GM13977 (cell line): Measurements from ENCODE around the gene TAS1R3.

Experiments
- DNase-seq: peaks from one replicate; pipeline ENCODE4 v3.0.0; 2012; ENCODE audit warnings: low spot score
- in situ Hi-C: fragments of 300-500 bp; cut with MboI; formaldehyde crosslinking; loops from one replicate; pipeline ENCODE4 v1.12.0; 2022; ENCODE audit warnings: low sequenced_read_pairs, low pct_unique_long_range_greater_than_20kb, mixed read lengths, inconsistent platforms; ENCODE audit not compliant: unreplicated experiment
- TF ChIP-seq, protein P1 (sequence below): IDR thresholded peaks from 2 replicates; pipeline ENCODE4 v1.5.1; 2012; ENCODE audit warnings: mild to moderate bottlenecking, control low read depth; ENCODE audit not compliant: insufficient read depth; ENCODE audit errors: extremely low read depth, missing control alignments

The TAS1R3 gene

DNA sequence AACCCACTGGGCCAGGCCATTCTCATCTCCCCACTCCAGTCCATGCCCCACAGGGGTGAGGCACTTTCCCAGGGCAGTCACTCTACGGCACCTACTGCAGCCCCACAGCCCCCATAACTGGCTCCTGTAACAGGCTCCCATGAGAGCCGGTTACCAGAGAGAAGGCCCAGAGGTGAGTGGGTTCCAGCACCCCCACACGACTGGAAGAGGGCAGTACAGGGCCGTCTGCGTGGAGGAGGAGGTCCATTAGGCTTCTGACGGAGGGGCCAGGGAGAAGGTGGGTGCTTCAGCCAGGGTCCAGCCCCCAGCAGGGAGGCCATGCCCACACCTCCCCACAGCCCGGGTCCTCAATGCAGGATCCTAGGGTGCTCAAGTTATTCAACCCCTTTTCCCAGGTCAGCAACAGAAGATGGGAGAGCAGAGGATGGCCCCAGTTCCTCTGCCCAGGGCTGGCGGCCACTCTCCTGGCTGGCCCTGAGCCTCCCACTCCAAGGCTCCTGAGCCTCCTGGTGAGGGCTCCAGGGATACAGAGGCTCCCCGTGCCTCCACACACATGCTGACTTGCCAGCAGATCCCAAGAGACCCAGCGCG is 24.9 kb upstream of the TAS1R3 start:
- no peak for DNase-seq
- in situ Hi-C loops: no loop called here

DNA sequence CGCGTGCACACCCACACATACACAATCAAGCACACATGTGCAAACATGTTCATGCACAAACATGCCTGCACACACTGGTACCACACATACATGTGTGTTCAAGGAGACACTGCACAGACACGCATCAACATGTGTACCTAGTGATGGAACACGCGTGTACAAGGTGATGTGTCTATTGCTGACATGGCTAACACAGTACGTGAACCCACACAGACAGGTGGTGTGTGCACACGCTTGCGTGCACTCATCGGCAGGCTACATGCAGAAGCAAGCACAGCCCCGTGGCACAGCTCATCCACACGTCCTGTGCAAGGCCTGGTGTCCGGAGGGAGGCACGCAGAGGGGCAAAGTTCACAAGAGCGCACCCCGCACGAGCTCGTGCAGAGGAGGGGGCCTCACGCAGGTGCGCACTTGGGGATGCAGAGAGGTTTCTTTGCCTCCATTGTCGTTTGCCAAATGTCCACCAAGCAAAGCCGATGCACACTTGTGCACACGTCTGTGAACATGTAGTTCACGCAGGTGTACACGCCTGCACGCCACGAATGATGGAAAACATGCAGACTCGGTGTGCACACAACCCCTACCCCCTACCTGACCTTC is 24.3 kb upstream of the TAS1R3 start:
- TF ChIP-seq, protein P1, sequence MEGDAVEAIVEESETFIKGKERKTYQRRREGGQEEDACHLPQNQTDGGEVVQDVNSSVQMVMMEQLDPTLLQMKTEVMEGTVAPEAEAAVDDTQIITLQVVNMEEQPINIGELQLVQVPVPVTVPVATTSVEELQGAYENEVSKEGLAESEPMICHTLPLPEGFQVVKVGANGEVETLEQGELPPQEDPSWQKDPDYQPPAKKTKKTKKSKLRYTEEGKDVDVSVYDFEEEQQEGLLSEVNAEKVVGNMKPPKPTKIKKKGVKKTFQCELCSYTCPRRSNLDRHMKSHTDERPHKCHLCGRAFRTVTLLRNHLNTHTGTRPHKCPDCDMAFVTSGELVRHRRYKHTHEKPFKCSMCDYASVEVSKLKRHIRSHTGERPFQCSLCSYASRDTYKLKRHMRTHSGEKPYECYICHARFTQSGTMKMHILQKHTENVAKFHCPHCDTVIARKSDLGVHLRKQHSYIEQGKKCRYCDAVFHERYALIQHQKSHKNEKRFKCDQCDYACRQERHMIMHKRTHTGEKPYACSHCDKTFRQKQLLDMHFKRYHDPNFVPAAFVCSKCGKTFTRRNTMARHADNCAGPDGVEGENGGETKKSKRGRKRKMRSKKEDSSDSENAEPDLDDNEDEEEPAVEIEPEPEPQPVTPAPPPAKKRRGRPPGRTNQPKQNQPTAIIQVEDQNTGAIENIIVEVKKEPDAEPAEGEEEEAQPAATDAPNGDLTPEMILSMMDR: no peak
- no peak for DNase-seq
- in situ Hi-C loops: no loop called here

More for the DNA sequence above, 24.9 kb upstream of the TAS1R3 start:
- TF ChIP-seq, protein P1: peak; percentile 48

DNA sequence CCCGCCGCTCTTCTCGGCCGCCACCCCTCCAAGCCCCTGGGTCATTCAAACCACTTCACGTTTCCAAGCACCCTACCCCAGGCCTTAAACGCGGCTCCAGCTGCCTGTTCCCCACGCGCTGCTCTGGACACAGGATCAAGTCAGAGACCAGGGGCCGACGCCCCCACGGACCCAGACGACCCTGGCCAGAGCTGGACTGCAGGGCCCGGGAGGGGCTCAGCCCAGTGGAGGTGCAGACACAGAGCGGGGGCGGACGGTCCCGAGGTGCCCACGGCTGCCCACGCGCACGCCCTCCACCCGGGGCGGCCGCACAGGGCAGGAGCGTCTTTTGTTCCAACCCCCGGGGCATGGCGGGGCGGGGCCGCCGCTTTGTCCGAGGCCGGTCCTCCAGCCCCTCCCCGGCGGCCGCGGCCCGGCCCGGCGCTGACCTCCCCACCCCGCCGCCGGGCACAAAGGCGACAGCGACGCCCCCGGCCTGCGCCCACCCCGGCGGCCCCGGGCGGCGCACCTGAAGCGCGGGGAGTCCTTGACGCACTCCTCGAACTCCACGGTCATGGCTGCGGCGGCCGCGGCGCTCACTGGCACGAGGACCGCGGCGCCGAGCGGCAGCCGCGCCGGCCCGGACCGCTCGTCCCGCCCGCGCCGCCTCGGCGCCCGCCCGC is 23.7 kb upstream of the TAS1R3 start:
- TF ChIP-seq, protein P1: no peak
- no peak for DNase-seq
- in situ Hi-C loops: no loop called here

DNA sequence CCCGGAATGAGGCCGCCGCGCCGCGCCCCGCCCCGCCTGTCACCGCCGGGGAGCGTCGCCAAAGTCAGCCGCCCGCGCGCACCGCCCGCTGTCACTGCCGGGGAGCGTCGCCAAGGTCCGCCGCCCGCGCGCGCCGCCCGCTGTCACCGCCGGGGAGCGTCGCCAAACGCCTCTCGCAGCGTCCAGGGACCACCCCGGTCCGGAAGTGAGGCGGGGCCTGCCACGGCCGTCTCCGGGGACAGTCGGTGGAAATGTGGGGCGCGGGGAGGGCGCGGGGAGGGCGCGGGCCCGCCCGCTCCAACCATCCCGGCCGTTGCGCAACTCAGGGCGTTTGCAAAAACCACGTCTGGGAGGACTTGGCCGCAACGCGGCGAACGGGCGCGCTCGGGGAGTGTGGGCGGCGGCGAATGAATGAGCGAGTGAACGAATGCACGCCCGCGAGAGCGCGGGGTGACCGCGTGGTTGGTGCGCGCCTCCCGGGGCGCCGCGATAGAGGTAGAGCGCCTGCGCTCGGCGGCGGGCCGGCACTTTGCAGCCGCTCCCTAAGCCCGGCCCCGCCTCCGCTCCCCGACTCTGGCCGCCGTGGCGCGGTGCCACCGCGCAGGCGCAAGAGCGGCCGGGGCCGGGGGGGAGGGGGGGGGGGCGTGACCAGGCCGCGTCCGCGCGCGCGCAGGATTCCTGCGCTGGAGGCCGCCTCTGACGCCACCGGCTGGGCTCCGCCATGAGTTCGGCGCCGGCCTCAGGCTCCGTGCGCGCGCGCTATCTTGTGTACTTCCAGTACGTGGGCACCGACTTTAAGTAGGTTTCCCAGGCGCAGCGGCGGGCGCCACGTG is 22.9 kb upstream of the TAS1R3 start, which contains the start of the genes ACAP3 and PUSL1:
Gene ACAP3, minus strand, starts transcription at position 8 of the 833 bp plus-strand sequence. CDS start 115 bp downstream, outside the sequence.
Gene PUSL1, plus strand, starts transcription at position 675 of the 833 bp plus-strand sequence. Its CDS starts 47 bp downstream, at position 722.
- DNase-seq: peak; percentile 100
- TF ChIP-seq, protein P1: peak; percentile 28
- in situ Hi-C loops: no loop called here

DNA sequence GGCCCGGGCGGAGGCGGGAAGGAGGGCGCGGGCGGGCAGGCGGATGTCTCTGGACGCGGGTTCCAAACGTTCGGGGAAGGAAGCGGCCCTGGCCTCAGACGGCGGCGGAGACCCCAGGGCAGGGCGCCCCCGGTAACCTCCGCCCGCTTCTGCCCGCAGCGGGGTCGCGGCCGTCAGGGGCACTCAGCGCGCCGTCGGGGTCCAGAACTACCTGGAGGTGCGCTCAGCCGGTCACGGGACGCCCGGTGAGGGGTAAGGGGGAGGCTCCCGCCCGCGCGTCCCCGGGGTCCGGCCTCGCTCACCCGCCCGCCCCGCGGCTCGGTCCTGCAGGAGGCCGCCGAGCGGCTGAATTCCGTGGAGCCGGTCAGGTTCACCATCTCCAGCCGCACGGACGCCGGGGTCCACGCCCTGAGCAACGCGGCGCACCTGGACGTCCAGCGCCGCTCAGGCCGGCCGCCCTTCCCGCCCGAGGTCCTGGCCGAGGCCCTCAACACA is 22.3 kb upstream of the TAS1R3 start:
- TF ChIP-seq, protein P1: no peak
- DNase-seq: peak; percentile 59
- in situ Hi-C loops: no loop called here

DNA sequence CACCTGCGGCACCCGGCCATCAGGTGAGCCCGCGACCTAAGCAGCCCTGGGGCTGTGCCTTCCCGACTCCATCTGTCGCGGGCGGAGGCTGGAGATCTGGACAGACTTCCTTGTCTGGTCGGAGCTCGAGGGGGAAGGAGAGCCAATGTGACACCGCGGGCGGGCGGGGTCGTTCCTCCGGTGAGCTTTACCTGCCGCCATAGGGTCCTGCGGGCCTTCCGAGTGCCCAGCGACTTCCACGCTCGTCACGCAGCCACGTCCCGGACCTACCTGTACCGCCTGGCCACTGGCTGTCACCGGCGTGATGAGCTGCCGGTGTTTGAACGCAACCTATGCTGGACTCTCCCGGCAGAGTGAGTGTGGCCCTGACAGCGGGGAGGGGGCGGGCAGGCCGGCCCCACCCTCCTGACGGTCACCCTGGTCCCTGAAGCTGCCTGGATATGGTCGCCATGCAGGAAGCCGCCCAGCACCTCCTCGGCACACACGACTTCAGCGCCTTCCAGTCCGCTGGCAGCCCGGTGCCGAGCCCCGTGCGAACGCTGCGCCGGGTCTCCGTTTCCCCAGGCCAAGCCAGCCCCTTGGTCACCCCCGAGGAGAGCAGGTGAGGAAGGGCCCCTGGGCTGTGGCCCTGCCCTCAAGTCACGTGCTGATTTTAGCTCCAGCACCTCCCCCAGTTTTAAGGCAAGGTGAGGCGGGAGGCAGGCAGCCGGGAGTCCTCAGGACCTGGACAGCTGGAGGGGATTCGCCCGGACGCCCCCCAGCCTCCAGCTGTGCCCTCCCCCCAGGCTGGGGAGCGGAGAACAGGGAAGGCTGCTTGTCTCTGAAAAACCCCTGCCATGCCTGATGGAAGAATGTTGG is 21.6 kb upstream of the TAS1R3 start:
- TF ChIP-seq, protein P1: no peak
- in situ Hi-C loops: no loop called here
- DNase-seq: no peak
